H1 (cell line): ENCODE measurements around the gene DSE. TPM values are rescaled to one million over a fixed set of nuclear protein-coding genes. Genes with fewer than 3 reads are reported as not detected.
"Not testable (repeated sequence)": the region's sequence is repeated elsewhere in the genome, so short reads cannot be mapped to it uniquely, and the experiment has no call there.

Source experiments
- CTCF ChIA-PET: fragments of 300-600 bp; sonication (Branson Sonifier 250); formaldehyde crosslinking; loops from one replicate; lab custom pipeline; 2021; ENCODE audit not compliant: partially characterized antibody; lab: Charles Lee
- POLR2A ChIA-PET: fragments of 300-600 bp; sonication (Branson Sonifier 250); formaldehyde crosslinking; loops from one replicate; lab custom pipeline; 2021; ENCODE audit warnings: inconsistent platforms; ENCODE audit not compliant: partially characterized antibody; lab: Charles Lee
- DNase-seq, 2 experiments: peaks; one replicate each; pipeline versions ENCODE4 v3.0.0 to v3.0.0-alpha.2; 2010 to 2022; ENCODE audit warnings: low spot score in 2 of 2, low read depth in 1 of 2, mixed read lengths in 1 of 2
- FAIRE-seq: peaks from 2 replicates; lab custom pipeline; 2011; peaks lifted over from hg19 to GRCh38; lab: Jason Lieb, UNC
- H2AFZ ChIP-seq: 2 replicates; pipeline ENCODE4 v1.8.1; 2012; ENCODE audit warnings: low read length, inconsistent platforms
- H2AK5ac ChIP-seq: 2 replicates; pipeline ENCODE4 v1.6.1; 2013; ENCODE audit warnings: low read depth, low read length
- H2BK120ac ChIP-seq: replicated peaks from 2 replicates; pipeline ENCODE3; 2013; ENCODE audit warnings: low read depth, low read length, inconsistent platforms
- H2BK12ac ChIP-seq: 2 replicates; pipeline ENCODE4 v1.6.1; 2013; ENCODE audit warnings: low read depth, low read length
- H2BK15ac ChIP-seq: 2 replicates; pipeline ENCODE4 v1.6.1; 2013; ENCODE audit warnings: low read length
- H2BK20ac ChIP-seq: 2 replicates; pipeline ENCODE4 v1.6.1; 2013; ENCODE audit warnings: low read length
- H2BK5ac ChIP-seq: 2 replicates; pipeline ENCODE4 v1.6.1; 2013; ENCODE audit warnings: low read depth, low read length
- H3K14ac ChIP-seq: 2 replicates; pipeline ENCODE4 v1.6.1; 2013; ENCODE audit warnings: inconsistent platforms; ENCODE audit not compliant: insufficient read length
- H3K18ac ChIP-seq: 2 replicates; pipeline ENCODE4 v1.6.1; 2013; ENCODE audit warnings: low read length; ENCODE audit errors: extremely low read depth
- H3K23ac ChIP-seq: 2 replicates; pipeline ENCODE4 v1.6.1; 2013; ENCODE audit warnings: inconsistent platforms; ENCODE audit not compliant: insufficient read length
- H3K23me2 ChIP-seq: 2 replicates; pipeline ENCODE4 v1.6.1; 2013; ENCODE audit warnings: low read depth, low read length
- H3K27ac ChIP-seq: 2 replicates; pipeline ENCODE4 v1.6.1; 2011; ENCODE audit warnings: low read depth, low read length, inconsistent platforms
- H3K27me3 ChIP-seq, 4 experiments: replicated peaks in 1 of 4; 1 replicate in 1 of 4; 2 replicates in 3 of 4; pipeline versions ENCODE4 v1.6.1 to v1.8.1; 2011 to 2013; ENCODE audit warnings: low read length in 3 of 4, mild to moderate bottlenecking in 3 of 4, inconsistent platforms in 2 of 4, mixed read lengths in 2 of 4, moderate library complexity in 1 of 4; ENCODE audit not compliant: control insufficient read depth in 3 of 4, insufficient read depth in 3 of 4; ENCODE audit errors: extremely low read depth in 1 of 4
- H3K36me3 ChIP-seq, 4 experiments: 2 replicates each; pipeline versions ENCODE4 v1.6.1 to v1.8.1; 2011 to 2013; ENCODE audit warnings: mild to moderate bottlenecking in 4 of 4, low read length in 3 of 4, moderate library complexity in 2 of 4, control low read depth in 1 of 4, inconsistent platforms in 1 of 4; ENCODE audit not compliant: insufficient read depth in 4 of 4, control insufficient read depth in 2 of 4
- H3K4ac ChIP-seq: replicated peaks from 2 replicates; pipeline ENCODE3; 2013; ENCODE audit warnings: low read length, low read depth, mixed read lengths, inconsistent platforms; ENCODE audit not compliant: insufficient read length
- H3K4me1 ChIP-seq, 4 experiments: replicated peaks in 1 of 4; 1 replicate in 1 of 4; 2 replicates in 3 of 4; pipeline versions ENCODE4 v1.6.1 to v1.8.1; 2011 to 2013; ENCODE audit warnings: low read length in 3 of 4, inconsistent platforms in 2 of 4, mixed read lengths in 1 of 4; ENCODE audit not compliant: insufficient read depth in 4 of 4, control insufficient read depth in 3 of 4
- H3K4me2 ChIP-seq, 2 experiments: 2 replicates each; pipeline versions ENCODE4 v1.6.1 to v1.8.1; 2011 to 2013; ENCODE audit warnings: low read depth in 2 of 2, low read length in 2 of 2, control low read depth in 1 of 2, inconsistent platforms in 1 of 2, mild to moderate bottlenecking in 1 of 2; ENCODE audit not compliant: insufficient read depth in 1 of 2
- H3K4me3 ChIP-seq, 4 experiments: fragments of 200-600, 300-600 bp in 1 of 4; sonication (generic), shearing (Covaris generic), sonication (Bioruptor Twin) in 1 of 4; 2 replicates each; pipeline versions ENCODE4 v1.5.1 to v1.8.1; 2011 to 2016; ENCODE audit warnings: low read length in 4 of 4, low read depth in 3 of 4, control low read depth in 2 of 4, inconsistent platforms in 2 of 4, mild to moderate bottlenecking in 2 of 4, mixed read lengths in 1 of 4, moderate library complexity in 1 of 4; ENCODE audit not compliant: insufficient read depth in 2 of 4; ENCODE audit errors: extremely low read depth in 1 of 4
- H3K56ac ChIP-seq: replicated peaks from 2 replicates; pipeline ENCODE3; 2013; ENCODE audit warnings: low read depth, mild to moderate bottlenecking, mixed read lengths, low read length, inconsistent platforms; ENCODE audit not compliant: insufficient read length
- H3K79me1 ChIP-seq: 2 replicates; pipeline ENCODE4 v1.6.1; 2013; ENCODE audit warnings: low read depth, low read length, control low read depth
- H3K79me2 ChIP-seq, 2 experiments: 2 replicates each; pipeline versions ENCODE4 v1.6.1 to v1.8.1; 2012 to 2013; ENCODE audit warnings: low read length in 2 of 2, mild to moderate bottlenecking in 2 of 2, inconsistent platforms in 1 of 2; ENCODE audit not compliant: insufficient read depth in 2 of 2, control insufficient read depth in 1 of 2
- H3K9ac ChIP-seq, 4 experiments: replicated peaks in 1 of 4; 1 replicate in 1 of 4; 2 replicates in 3 of 4; pipeline versions ENCODE4 v1.6.1 to v1.8.1; 2011 to 2013; ENCODE audit warnings: low read depth in 3 of 4, low read length in 3 of 4, control low read depth in 2 of 4, mild to moderate bottlenecking in 2 of 4, moderate library complexity in 2 of 4, inconsistent platforms in 1 of 4; ENCODE audit errors: extremely low read depth in 1 of 4
- H3K9me3 ChIP-seq, 2 experiments: 2 replicates each; pipeline versions ENCODE4 v1.6.1 to v1.8.1; 2012 to 2013; ENCODE audit warnings: mild to moderate bottlenecking in 2 of 2, moderate library complexity in 2 of 2, control low read depth in 1 of 2, inconsistent platforms in 1 of 2, low read depth in 1 of 2, low read length in 1 of 2, mixed read lengths in 1 of 2; ENCODE audit not compliant: insufficient read depth in 2 of 2
- H4K20me1 ChIP-seq, 2 experiments: replicated peaks in 1 of 2; 2 replicates each; pipeline versions ENCODE3 to v1.8.1; 2011 to 2013; ENCODE audit warnings: inconsistent platforms in 2 of 2, low read length in 2 of 2, mild to moderate bottlenecking in 1 of 2; ENCODE audit not compliant: insufficient read depth in 2 of 2, control insufficient read depth in 1 of 2
- H4K5ac ChIP-seq: 2 replicates; pipeline ENCODE4 v1.6.1; 2013; ENCODE audit warnings: low read length, low read depth, mixed read lengths, inconsistent platforms; ENCODE audit not compliant: insufficient read length
- H4K8ac ChIP-seq: 2 replicates; pipeline ENCODE4 v1.8.0; 2013; ENCODE audit warnings: mild to moderate bottlenecking, moderate library complexity, low read length, inconsistent platforms; ENCODE audit not compliant: insufficient read depth; ENCODE audit errors: extremely low read depth
- H4K91ac ChIP-seq: replicated peaks from 2 replicates; pipeline ENCODE3; 2013; ENCODE audit warnings: low read length, mixed read lengths, inconsistent platforms; ENCODE audit not compliant: insufficient read length
- PHF8 ChIP-seq: fragments of 200-600 bp; sonication (generic); conservative IDR thresholded peaks from 2 replicates; pipeline ENCODE4 v1.7.1; 2012; ENCODE audit warnings: low read depth, mild to moderate bottlenecking, inconsistent platforms, low read length, moderate library complexity
- RNF2 ChIP-seq: fragments of 200-900, 300-1000 bp; sonication (generic); IDR thresholded peaks from 2 replicates; pipeline ENCODE4 v1.7.1; 2016; ENCODE audit warnings: borderline replicate concordance, low read depth, mild to moderate bottlenecking, antibody characterized with exemption, low read length; ENCODE audit not compliant: poor library complexity, severe bottlenecking; ENCODE audit errors: missing control alignments
- TAF7 ChIP-seq: optimal IDR thresholded peaks from 2 replicates; pipeline ENCODE3; 2011; ENCODE audit warnings: low read depth, mild to moderate bottlenecking, inconsistent platforms, low read length, moderate library complexity, borderline replicate concordance
- WGBS, 2 experiments: shearing (Covaris generic) in 1 of 2; methylation state at CpG; one replicate each; pipeline versions ENCODE4 v1.1.6 to v1.1.7; 2013 to 2015; ENCODE audit warnings: low lambda C conversion rate in 2 of 2, mixed read lengths in 2 of 2, inconsistent platforms in 1 of 2, low coverage in 1 of 2, missing lambda C conversion rate in 1 of 2; ENCODE audit not compliant: insufficient replicate concordance in 2 of 2, insufficient coverage in 1 of 2, insufficient read length in 1 of 2; ENCODE audit errors: extremely low coverage in 1 of 2, missing lambda C conversion rate in 1 of 2; 5-methylcytosine and 5-hydroxymethylcytosine counted together
- polyA plus RNA-seq, 7 experiments: library from polyadenylated mRNA; depleted of rRNA in 3 of 7; stranded (reverse) in 5 of 7; unstranded in 2 of 7; fragments of >200 nt in 5 of 7; fragments of 200-250 nt in 2 of 7; gene quantifications; 1 replicate in 5 of 7; 2 replicates in 1 of 7; 4 replicates in 1 of 7; pipeline versions ENCODE4 v1.2.1 to v1.2.3, GENCODE V29; 2011 to 2013; ENCODE audit warnings: missing spikeins in 2 of 7, mixed read lengths in 2 of 7
- total RNA-seq: library from RNA; stranded (reverse); fragmentation: NEBNext Ultra II Directional; extraction: Animal tissue kit (Norgen Biotek cat#: 25700); gene quantifications from 2 replicates; pipeline ENCODE4 v1.2.1, GENCODE V29; 2021

The DSE gene
- total and polyA plus RNA-seq, 2 of the 8 experiments (the other 6 are each of a cell fraction or from before 2014, with no cell fraction given): 32.5 to 94.4 TPM

- no peak for TF ChIP-seq RNF2
- peak; percentile 42 for TF ChIP-seq TAF7
- peak; percentile 69 for TF ChIP-seq PHF8
- TF ChIP-seq, all 59 proteins: peak for 11
Observed at GRCh38 chr6:116370760-116371119, at the start of gene DSE (continued).

GRCh38 chr6:116321933-116322332 lies 48.8 kb upstream of the DSE start:
- H3K4me2 ChIP-seq, H2AK5ac ChIP-seq, H2BK120ac ChIP-seq, H3K79me1 ChIP-seq, H3K56ac ChIP-seq, H2BK12ac ChIP-seq, H3K79me2 ChIP-seq, H3K36me3 ChIP-seq, H3K18ac ChIP-seq, H3K27ac ChIP-seq, H3K4ac ChIP-seq, H2BK15ac ChIP-seq, DNase-seq, CTCF ChIA-PET, H3K14ac ChIP-seq, H3K23me2 ChIP-seq, H4K20me1 ChIP-seq, H2BK20ac ChIP-seq, H3K9me3 ChIP-seq, H4K5ac ChIP-seq, H3K23ac ChIP-seq, H4K8ac ChIP-seq, H3K27me3 ChIP-seq, H3K4me3 ChIP-seq, H4K91ac ChIP-seq, H2AFZ ChIP-seq, H2BK5ac ChIP-seq, H3K9ac ChIP-seq, FAIRE-seq: not testable (repeated sequence)
- 89% methylated on average over 13 of the region's 13 CpGs; no CpG with 5 or more reads in 1 of the 2 experiments for WGBS, 2 experiments
- POLR2A ChIA-PET: interaction anchor here (1.3 kb wide), 1 partner anchor 22 kb away, joined by 4 read pairs; no protein-coding TSS in a partner anchor
- H3K4me1 ChIP-seq: peaks cover 3 to 22% (median 18%) of the 10 kb centered on the region in 4 experiments; a peak in 6 of 7 replicates
